ENCODE results near the gene GALNS. TPM values are rescaled to one million over a fixed set of nuclear protein-coding genes. Genes with fewer than 3 reads are reported as not detected.

The GALNS gene
- total RNA-seq, 1 experiment from 2014 or later, result 62.3 TPM

- intact Hi-C loops (cut with micrococcal nuclease; ENCODE audit: unreplicated experiment), result no loop called here
- Histone ChIP-seq H3K36me3 (ENCODE audit: low read depth) (no peaks in the 10 kb centered on the region), H3K9me3 (ENCODE audit: insufficient read depth, low read depth) (no peaks in the 10 kb centered on the region), H3K4me2 (no peak overlapping the region), H2AFZ (no peak overlapping the region), H3F3A (ENCODE audit: insufficient read depth, low read depth) (peaks cover 2% of the 10 kb centered on the region; the same call in 1 of the 2 replicates), H3K79me2 (ENCODE audit: low read depth) (no peaks in the 10 kb centered on the region), H3K27me3 (ENCODE audit: insufficient read depth, low read depth) (peaks cover 79% of the 10 kb centered on the region), H3K4me3 (no peak overlapping the region), H3K9me2 (ENCODE audit: insufficient read depth) (no peaks in the 10 kb centered on the region), H4K20me1 (ENCODE audit: insufficient read depth) (no peaks in the 10 kb centered on the region; the same call in 1 of the 2 replicates), H3K27ac (no peak overlapping the region), H3K4me1 (replicated peaks; ENCODE audit: insufficient read depth) (no peaks in the 10 kb centered on the region)
- no peak for DNase-seq
- TF ChIP-seq CTCF (conservative IDR thresholded peaks at IDR 0.05), result no peak
- TF ChIP-seq EZH2 (IDR thresholded peaks at IDR 0.05; ENCODE audit: low read depth), result no peak
- CTCF ChIA-PET, result no interaction called here
- BruUV-seq (replicated peaks), result no TSS peak
- POLR2A ChIA-PET (ENCODE audit: unreplicated experiment), result no interaction called here
These were observed 21.0 kb upstream of the GALNS start for GRCh38 chr16:88877564-88878289.

GRCh38 chr16:88876942-88877526 is 20.3 kb upstream of the GALNS start:
- Histone ChIP-seq H3K9me2 (ENCODE audit: insufficient read depth) (no peaks in the 10 kb centered on the region), H2AFZ (no peak overlapping the region), H3K79me2 (ENCODE audit: low read depth) (no peaks in the 10 kb centered on the region), H3K4me3 (no peak overlapping the region), H3K4me1 (replicated peaks; ENCODE audit: insufficient read depth) (no peaks in the 10 kb centered on the region), H3K36me3 (ENCODE audit: low read depth) (no peaks in the 10 kb centered on the region), H3K4me2 (no peak overlapping the region), H4K20me1 (ENCODE audit: insufficient read depth) (no peaks in the 10 kb centered on the region; the same call in 1 of the 2 replicates), H3K27ac (no peak overlapping the region), H3F3A (ENCODE audit: insufficient read depth, low read depth) (no peaks in the 10 kb centered on the region), H3K27me3 (ENCODE audit: insufficient read depth, low read depth) (peaks cover 83% of the 10 kb centered on the region), H3K9me3 (ENCODE audit: insufficient read depth, low read depth) (no peaks in the 10 kb centered on the region)
- CTCF ChIA-PET, result no interaction called here
- no peak for DNase-seq
- intact Hi-C loops (cut with micrococcal nuclease; ENCODE audit: unreplicated experiment), result no loop called here
- POLR2A ChIA-PET (ENCODE audit: unreplicated experiment), result no interaction called here
- BruUV-seq (replicated peaks), result no TSS peak
- TF ChIP-seq EZH2 (IDR thresholded peaks at IDR 0.05; ENCODE audit: low read depth) (no peak), CTCF (conservative IDR thresholded peaks at IDR 0.05) (no peak)

- ChIA-PET CTCF (no interaction called here), POLR2A (ENCODE audit: unreplicated experiment) (no interaction called here)
- BruUV-seq (replicated peaks), result no TSS peak
- Histone ChIP-seq H3K27me3 (ENCODE audit: insufficient read depth, low read depth) (peaks cover 95% of the 10 kb centered on the region), H3K4me1 (replicated peaks; ENCODE audit: insufficient read depth) (no peaks in the 10 kb centered on the region), H3K27ac (no peak overlapping the region), H3K4me3 (no peak overlapping the region), H3K36me3 (ENCODE audit: low read depth) (no peaks in the 10 kb centered on the region), H3K9me2 (ENCODE audit: insufficient read depth) (no peaks in the 10 kb centered on the region), H3K79me2 (ENCODE audit: low read depth) (no peaks in the 10 kb centered on the region), H2AFZ (no peak overlapping the region), H3K9me3 (ENCODE audit: insufficient read depth, low read depth) (no peaks in the 10 kb centered on the region), H4K20me1 (ENCODE audit: insufficient read depth) (no peaks in the 10 kb centered on the region; the same call in 1 of the 2 replicates), H3K4me2 (no peak overlapping the region), H3F3A (ENCODE audit: insufficient read depth, low read depth) (no peaks in the 10 kb centered on the region)
- intact Hi-C loops (cut with micrococcal nuclease; ENCODE audit: unreplicated experiment), result no loop called here
- DNase-seq, result no peak
- TF ChIP-seq EZH2 (IDR thresholded peaks at IDR 0.05; ENCODE audit: low read depth), result no peak
- no peak for TF ChIP-seq CTCF (conservative IDR thresholded peaks at IDR 0.05)
These were observed 19.0 kb upstream of the GALNS start for GRCh38 chr16:88875703-88876234.
